SW 1271 (cell line): ENCODE data around the gene USH1G.
"Not testable (repeated sequence)": the region's sequence is repeated elsewhere in the genome, so short reads cannot be mapped to it uniquely, and the experiment has no call there.

Experiments
- DNase-seq, 2 experiments: peaks; one replicate each; lab custom pipeline; 2025; lab: John Stamatoyannopoulos, UW

The USH1G gene

DNA sequence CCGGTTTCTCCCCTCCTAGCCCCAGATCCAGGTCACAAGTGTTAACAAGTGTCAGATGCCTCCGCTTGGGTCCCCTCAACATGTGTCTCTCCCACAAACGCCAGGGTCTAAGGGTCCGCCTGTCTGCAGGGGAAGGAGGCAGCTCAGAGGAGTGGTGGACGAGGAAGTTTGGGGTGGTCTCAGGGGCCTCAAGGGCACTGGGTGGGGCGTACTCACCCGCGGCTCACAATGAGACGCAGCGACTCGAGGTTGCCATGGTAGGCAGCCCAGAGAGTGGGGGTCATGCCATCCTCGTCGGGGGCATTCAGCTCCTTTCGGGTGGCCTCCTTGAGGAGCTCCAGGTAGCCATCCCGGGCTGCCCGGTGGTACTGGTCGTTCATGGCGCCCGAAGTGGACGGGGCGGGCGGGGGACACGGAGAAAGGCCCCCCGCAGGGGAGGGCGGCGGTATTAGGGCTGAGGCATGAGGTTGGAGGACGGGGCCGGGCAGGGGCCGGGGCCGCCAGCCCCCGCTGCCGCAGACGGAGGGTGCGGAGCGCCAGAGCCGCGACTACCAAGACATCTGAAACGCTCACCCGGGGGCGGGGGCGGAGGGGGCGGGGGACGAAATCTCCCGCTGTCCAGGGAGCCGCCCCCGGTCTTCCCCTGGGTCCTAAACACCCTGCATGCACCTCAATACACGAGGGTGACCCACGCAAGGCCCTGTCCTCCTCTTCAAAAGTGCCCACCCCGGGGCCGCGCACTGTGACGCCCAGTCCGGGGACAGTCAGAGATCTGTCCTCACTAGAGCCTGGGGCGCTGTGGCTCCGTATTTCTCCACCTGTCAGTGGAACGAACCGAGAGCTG lies at the start of gene USH1G:
Gene USH1G, minus strand, starts transcription at position 562 of the 844 bp plus-strand sequence. Its CDS starts 182 bp downstream, at position 380.
- no peak for DNase-seq

GRCh38 chr17:74972107-74972972 lies 49.3 kb upstream of the USH1G start, which contains the start of gene HID1:
Gene HID1, minus strand, starts transcription at chr17:74972759. Its CDS starts 103 bp downstream, at chr17:74972656.
- no peak for DNase-seq

GRCh38 chr17:74971842-74972106 lies 48.7 kb upstream of the USH1G start:
- no peak for DNase-seq

- DNase-seq: no peak
These were observed 48.2 kb upstream of the USH1G start for GRCh38 chr17:74971069-74971841.

DNA sequence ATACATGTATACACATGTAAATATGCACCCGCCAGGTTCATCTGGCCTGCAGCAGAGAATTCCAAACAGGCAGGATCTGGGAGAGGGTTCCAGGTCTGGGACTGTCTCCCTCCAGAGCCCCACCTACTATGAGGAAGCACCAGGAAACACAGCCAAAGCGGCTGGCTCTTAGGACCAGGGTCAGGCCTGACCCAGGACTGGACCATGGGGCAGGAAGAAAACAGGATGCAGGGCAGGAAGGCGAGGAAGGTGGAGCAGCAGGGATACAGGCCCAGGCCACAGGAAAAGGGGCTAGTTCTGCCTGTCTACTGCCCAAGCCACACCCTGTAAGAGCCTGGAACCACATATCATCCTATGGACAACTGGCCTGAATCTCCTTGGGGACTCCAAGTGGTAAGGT lies 47.3 kb upstream of the USH1G start:
- DNase-seq: no peak

DNA sequence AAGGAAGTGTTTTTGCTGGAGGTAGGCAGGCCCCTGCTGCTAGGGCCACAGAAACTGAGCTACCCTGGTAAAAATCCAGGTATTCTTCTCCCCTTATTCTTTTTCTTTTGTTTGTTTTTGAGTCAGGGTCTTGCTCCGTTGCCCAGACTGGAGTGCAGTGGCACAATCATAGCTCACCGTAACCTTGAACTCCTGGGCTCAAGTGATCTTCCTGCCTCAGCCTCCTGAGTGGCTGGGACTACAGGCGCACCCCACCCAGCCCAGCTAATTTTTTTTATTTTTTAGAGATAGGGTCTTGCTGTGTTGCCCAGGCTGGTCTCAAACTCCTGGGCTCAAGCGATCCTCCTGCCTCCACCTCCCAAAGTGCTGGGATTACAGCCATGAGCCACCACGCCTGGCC lies 46.4 kb upstream of the USH1G start:
- DNase-seq: not testable (repeated sequence)

- DNase-seq: no peak
These were observed 45.3 kb upstream of the USH1G start for GRCh38 chr17:74968361-74968780.

- DNase-seq: no peak
These were observed 42.0 kb upstream of the USH1G start for GRCh38 chr17:74964988-74965622.

GRCh38 chr17:74964246-74964761 lies 41.2 kb upstream of the USH1G start:
- no peak for DNase-seq

DNA sequence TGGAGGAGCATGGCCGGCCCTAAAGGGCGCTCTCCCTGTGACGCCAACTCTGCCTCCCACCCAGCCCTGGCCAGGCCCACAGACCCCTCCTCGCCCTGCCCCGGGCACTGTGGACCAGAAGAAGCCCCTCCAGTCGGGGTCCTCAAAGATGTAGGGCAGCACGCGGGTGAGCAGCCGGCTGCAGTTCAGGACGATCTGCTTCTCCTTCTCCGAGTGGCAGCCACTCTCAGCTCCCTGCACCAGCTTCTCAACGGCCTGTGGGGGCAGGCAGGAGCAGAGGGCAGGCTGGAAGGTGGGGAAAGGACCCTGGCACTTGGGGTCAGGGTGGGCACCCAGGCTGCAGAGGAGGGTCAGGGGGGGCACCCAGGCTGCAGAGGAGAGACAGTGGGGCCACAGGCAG lies 40.6 kb upstream of the USH1G start:
- DNase-seq: no peak

DNA sequence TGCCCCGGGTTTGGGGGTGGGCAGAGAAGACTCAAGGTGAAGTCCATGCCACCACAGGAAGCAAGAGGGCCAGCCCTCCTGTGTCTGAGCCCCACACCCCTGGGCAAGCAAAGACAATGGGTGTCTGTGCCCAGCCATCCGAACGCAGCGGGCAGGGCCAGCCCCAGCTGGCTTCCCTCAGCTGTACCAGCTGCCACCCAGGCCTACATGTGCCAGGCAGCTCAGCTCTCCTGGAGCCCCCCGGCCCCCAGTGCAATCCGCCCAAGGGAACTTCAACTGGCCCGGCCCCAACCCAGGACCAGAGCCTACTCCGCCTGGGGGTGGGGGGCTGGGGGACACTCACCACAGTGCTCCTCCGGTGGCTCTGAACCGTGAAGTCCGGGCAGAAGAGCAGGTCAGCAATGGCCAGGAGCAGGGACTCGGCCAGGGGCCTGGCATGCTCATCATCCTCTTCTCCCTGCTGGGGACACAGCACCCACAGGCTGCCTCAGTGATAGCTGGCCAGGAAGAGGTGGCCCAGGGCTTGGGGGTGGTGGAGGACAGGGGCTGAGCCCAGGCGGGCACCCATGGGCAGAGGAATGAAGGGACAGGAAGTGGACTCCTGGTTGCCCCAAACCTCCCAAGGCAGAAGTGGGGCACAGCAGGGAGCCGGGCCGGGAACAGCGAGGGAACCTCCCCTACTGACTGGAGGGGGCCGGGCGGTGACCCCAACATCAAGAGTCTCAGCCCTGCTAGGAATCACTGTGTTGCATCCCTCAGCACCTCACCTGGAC lies 39.8 kb upstream of the USH1G start:
- DNase-seq: no peak

- DNase-seq: peak; percentile 51 to 65
These were observed 38.7 kb upstream of the USH1G start for GRCh38 chr17:74961657-74962350.

DNA sequence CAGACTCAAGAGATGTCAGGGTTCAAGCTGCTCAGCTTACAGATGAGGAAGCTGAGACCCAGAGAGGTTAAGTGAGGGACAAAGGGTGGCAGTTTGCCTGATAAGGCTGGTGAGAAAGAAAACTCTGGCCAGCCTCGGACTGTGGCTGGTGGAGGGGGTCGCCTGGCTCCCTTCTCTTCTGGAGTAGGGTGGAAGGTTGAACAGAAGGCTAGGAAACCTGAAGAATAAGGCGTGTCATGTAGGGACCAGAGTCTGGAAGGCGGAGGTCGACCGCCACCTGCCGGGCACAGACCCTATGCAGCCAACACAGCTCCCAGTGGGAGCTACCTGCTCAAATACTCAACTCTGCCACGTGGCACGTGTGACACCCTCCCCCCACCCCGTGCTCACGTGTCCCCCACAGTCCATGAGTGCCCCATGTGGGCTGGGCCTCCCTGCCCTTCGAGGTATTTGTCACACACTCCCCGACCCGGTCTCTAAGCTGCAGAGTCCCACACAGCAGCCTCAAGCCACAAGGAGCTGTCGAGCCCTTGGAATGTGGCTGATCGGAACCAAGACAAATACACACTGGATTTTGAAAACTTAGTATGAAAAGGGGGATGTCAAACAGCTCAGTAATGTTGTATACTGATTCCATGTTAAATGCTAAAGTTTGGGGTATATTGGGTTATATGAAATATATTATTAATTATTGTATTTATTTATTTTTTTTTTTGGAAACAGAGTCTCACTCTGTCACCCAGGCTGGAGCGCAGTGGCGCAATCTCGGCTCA lies 37.7 kb upstream of the USH1G start:
- no peak for DNase-seq

DNA sequence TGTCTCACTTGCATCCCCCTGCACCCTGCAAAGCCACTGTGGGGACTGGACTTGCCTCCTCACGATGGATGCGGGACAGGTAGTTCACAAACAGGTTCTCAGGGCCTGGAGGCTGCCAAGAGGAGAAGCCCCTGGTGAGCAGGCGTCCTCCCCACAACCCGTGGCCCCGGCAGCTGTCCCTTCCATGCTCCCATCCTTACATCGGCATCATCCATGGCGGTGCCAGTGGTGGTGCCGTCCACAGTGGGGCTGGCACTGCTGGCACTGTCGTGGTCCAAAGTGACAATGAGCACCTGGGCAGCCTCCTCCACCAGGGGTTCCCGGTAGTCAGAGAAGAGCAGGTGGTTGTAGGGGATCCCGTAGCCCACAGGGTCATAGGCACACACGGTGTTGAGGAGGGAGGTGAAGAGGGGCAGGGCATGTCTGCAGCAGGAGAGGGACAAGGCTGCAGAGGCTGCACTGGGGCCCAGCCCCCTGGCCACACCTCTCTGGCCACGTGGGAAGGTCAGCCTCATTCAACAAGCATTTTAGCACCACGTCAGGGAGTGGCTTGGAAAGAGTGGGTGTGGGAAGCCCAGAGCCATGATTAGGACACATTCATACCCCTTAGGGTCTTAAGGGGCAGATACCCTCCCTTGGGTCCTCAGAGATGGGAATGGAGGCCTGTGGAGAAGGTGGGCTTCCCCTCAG lies 36.9 kb upstream of the USH1G start:
- no peak for DNase-seq

GRCh38 chr17:74957935-74958740 lies 35.1 kb upstream of the USH1G start:
- DNase-seq: peak; percentile 23 to 32

DNA sequence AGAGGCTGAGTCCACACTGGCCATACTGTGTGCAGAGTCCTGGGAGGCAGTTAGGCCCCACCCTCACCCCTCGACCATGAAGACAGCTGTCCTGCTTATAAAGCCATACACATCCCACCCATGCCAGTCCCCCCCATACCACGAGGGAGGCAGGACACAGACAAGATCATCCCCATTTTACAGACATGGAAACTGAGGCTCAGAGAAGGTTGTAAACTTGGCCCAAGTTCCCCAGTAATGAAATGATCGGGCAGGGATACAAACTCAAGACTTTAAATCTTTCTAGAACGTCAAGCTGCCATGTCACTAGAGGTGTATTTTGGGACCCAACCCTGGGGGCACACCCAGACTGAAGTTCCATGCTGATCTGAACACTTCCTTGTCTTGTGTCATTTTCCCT lies 33.0 kb upstream of the USH1G start:
- DNase-seq: no peak

- no peak for DNase-seq
These were observed 31.8 kb upstream of the USH1G start for GRCh38 chr17:74954665-74955421.
